ENCODE measurements around the gene MARCO. TPM values are rescaled to one million over a fixed set of nuclear protein-coding genes. Genes with fewer than 3 reads are reported as not detected.

The MARCO gene
- total RNA-seq, 2 donors from 2014 or later: 10.4 to 13.7 TPM

DNA sequence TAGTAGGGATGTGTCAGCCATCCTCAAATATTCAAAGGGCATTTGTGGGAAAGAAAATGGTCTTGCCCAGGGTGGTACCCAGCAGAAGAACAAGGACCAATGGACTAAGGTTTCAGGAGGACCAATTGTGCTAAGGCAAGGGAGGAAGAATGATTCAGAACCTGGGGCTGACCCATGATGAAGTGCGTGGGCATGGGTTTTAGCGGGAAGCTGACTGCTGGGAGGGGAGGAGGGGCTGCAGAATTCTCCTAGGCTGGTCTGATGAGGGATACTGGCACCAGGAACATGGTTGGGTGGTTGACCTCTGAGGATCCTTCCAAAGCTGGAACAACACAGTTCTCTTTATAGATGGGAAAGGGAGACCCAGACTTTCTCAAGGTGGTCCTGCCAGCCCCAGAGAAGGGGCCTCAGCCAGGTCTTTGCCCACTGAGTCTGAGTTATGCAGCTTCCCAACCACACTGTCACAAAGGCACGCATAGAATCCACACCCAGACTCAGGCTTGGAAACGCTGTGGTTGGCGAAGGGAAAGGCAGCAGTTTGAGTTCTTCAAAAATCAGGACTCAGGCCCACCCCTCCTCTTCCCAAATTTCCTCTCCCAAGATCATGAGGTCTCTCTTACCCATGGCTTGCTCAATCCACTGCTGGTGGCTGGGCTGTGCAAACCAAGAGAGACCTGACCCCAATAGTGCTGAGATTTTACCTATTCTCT is 37.3 kb downstream of the MARCO start:
- TF ChIP-seq, protein P1, sequence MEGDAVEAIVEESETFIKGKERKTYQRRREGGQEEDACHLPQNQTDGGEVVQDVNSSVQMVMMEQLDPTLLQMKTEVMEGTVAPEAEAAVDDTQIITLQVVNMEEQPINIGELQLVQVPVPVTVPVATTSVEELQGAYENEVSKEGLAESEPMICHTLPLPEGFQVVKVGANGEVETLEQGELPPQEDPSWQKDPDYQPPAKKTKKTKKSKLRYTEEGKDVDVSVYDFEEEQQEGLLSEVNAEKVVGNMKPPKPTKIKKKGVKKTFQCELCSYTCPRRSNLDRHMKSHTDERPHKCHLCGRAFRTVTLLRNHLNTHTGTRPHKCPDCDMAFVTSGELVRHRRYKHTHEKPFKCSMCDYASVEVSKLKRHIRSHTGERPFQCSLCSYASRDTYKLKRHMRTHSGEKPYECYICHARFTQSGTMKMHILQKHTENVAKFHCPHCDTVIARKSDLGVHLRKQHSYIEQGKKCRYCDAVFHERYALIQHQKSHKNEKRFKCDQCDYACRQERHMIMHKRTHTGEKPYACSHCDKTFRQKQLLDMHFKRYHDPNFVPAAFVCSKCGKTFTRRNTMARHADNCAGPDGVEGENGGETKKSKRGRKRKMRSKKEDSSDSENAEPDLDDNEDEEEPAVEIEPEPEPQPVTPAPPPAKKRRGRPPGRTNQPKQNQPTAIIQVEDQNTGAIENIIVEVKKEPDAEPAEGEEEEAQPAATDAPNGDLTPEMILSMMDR (IDR thresholded peaks at IDR 0.05): no peak
- no peak for DNase-seq (ENCODE audit: low spot score)
- no peak overlapping the region for H3K4me3 ChIP-seq

DNA sequence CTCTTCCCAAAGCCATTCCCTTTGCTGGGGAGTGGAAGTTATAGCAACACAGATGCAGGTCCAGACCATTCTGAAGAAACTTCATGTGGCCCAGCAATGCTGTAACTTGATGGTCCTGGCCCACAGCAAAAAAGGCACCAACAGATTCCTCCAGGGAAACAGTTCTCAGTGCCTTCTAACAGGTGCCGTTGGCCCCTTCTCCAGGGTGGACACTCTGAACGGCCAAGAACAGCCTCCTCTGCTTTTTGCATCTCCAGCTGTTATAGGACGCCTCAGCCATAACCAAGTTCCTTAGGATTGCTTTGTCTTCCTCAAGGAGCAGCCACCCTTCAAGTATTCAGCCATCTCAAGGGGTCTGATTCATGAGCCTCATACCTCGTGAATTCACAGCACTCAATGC is 38.0 kb downstream of the MARCO start:
- no peak for ATAC-seq (ENCODE audit: insufficient number of reproducible peaks, low FRiP score, low read depth)

More for the DNA sequence above, 37.3 kb downstream of the MARCO start:
- ATAC-seq (ENCODE audit: insufficient number of reproducible peaks, low FRiP score, low read depth): no peak
- no peaks in the 10 kb centered on the region for H3K27me3 ChIP-seq (replicated peaks; ENCODE audit: insufficient read depth)
- H3K9me3 ChIP-seq: no peaks in the 10 kb centered on the region
- no peak overlapping the region for H3K27ac ChIP-seq
- no peaks in the 10 kb centered on the region for H3K4me1 ChIP-seq (ENCODE audit: control insufficient read depth in 1 of 2, low read depth in 2 of 2)
- no peaks in the 10 kb centered on the region for H3K36me3 ChIP-seq

DNA sequence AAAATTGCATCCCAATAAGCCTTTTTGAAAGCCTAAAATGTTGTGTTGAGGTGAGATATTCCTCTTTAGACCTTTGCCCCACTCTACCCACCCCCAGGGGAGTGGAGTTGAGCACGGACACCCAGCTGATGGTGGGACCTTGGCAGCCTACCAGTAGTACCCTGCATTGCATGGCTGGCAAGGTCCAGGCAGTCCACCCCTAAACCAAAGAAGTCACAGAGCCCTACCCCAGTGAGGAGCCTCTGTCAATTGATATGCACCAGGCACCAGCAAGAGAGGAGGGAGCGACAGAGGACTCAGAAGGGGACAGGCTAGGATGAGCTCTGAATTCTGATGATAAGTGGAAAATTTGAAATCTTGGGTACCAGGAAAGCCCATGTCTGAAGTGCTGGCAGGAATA is 38.6 kb downstream of the MARCO start:
- Histone ChIP-seq H3K9me3 (no peaks in the 10 kb centered on the region), H3K36me3 (no peaks in the 10 kb centered on the region), H3K4me1 (ENCODE audit: control insufficient read depth in 1 of 2, low read depth in 2 of 2) (no peaks in the 10 kb centered on the region), H3K27ac (no peak overlapping the region), H3K27me3 (replicated peaks; ENCODE audit: insufficient read depth) (no peaks in the 10 kb centered on the region), H3K4me3 (no peak overlapping the region)
- TF ChIP-seq, protein P1 (IDR thresholded peaks at IDR 0.05): no peak
- DNase-seq (ENCODE audit: low spot score): no peak
- ATAC-seq (ENCODE audit: insufficient number of reproducible peaks, low FRiP score, low read depth): no peak

More for the DNA sequence above, 38.0 kb downstream of the MARCO start:
- Histone ChIP-seq H3K9me3 (no peaks in the 10 kb centered on the region), H3K27ac (no peak overlapping the region), H3K27me3 (replicated peaks; ENCODE audit: insufficient read depth) (no peaks in the 10 kb centered on the region), H3K36me3 (no peaks in the 10 kb centered on the region), H3K4me3 (no peak overlapping the region), H3K4me1 (ENCODE audit: control insufficient read depth in 1 of 2, low read depth in 2 of 2) (no peaks in the 10 kb centered on the region)
- no peak for DNase-seq (ENCODE audit: low spot score)
- TF ChIP-seq, protein P1 (IDR thresholded peaks at IDR 0.05): no peak

DNA sequence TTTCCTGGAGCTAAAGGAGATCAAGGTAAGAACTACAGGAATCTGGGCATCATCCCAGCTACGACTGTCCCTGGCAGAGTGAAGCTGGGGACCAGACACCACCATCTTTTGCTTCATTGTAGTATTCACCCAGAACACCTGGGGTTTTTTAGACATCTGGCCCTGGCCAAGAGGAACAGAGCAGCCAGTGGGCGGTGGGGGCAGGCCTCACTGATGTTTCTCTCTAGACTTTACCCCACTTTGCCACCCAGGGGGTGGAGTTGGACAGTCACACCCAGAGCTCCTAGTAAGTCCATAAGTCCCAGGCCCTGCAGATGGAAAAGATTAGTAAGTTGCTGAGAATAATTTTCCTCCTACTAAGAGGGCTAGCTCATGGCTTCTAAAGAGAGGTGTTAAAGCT is 39.6 kb downstream of the MARCO start:
- TF ChIP-seq, protein P1 (IDR thresholded peaks at IDR 0.05): no peak
- Histone ChIP-seq H3K9me3 (no peaks in the 10 kb centered on the region), H3K4me1 (ENCODE audit: control insufficient read depth in 1 of 2, low read depth in 2 of 2) (no peaks in the 10 kb centered on the region), H3K4me3 (no peak overlapping the region), H3K27ac (no peak overlapping the region), H3K36me3 (no peaks in the 10 kb centered on the region), H3K27me3 (replicated peaks; ENCODE audit: insufficient read depth) (no peaks in the 10 kb centered on the region)
- no peak for ATAC-seq (ENCODE audit: insufficient number of reproducible peaks, low FRiP score, low read depth)
- no peak for DNase-seq (ENCODE audit: low spot score)

DNA sequence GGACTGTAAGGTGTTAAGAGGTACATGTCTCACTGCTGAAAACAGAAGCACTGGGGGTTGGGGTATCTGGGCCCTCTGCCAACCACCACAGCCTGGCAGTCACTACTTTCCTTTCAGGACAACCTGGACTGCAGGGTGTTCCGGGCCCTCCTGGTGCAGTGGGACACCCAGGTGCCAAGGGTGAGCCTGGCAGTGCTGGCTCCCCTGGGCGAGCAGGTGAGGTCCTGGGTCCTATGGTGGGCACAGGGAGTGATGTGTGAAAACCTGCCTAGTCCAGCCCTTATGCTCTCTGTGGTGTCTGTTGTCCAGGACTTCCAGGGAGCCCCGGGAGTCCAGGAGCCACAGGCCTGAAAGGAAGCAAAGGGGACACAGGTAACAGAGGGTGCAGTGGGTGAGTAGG is 40.0 kb downstream of the MARCO start:
- Histone ChIP-seq H3K27me3 (replicated peaks; ENCODE audit: insufficient read depth) (no peaks in the 10 kb centered on the region), H3K4me3 (no peak overlapping the region), H3K9me3 (no peaks in the 10 kb centered on the region), H3K36me3 (no peaks in the 10 kb centered on the region), H3K4me1 (ENCODE audit: control insufficient read depth in 1 of 2, low read depth in 2 of 2) (no peaks in the 10 kb centered on the region), H3K27ac (no peak overlapping the region)
- TF ChIP-seq, protein P1 (IDR thresholded peaks at IDR 0.05): no peak
- ATAC-seq (ENCODE audit: insufficient number of reproducible peaks, low FRiP score, low read depth) (no peak), DNase-seq (ENCODE audit: low spot score) (no peak)

Data from thoracic aorta (tissue), 2 donors.